ENCODE results near the gene GRK2. TPM values are rescaled to one million over a fixed set of nuclear protein-coding genes. Genes with fewer than 3 reads are reported as not detected.

The GRK2 gene
- total and polyA plus RNA-seq, 2 of the 8 experiments (the other 6 are each of a cell fraction or from before 2014, with no cell fraction given) = 47.3 to 49.7 TPM

DNA sequence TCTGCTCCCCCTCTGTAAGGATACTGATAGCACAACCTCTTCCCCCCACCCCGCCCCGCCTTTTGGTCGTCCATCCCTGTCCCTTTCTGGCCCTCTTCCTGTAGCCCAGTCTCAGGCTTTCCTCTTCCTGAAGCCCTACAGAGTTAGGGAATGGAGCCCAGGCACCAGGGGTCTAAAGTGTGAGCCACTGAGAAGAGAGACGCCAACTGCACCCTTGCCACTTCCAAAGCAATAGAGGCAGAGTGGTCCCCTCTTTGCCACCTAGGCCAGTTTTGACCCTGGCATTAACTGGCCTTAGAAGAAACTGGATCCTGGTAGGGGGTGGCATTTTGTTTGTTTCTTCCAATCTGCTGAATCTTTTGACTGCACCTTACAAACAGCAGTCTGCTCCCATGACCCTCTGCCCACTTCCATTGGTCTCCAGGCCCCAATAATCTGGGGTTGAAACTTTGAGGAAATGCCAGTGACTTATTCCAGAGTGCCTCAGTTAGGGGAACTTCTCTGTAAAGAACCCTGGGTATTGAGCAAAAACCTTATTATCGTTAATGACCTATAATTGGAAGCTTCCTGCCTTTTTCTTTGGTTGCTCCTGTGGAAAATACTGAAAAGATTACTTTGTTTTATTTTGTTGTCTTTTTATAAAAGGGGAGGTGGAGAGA is 9.7 kb upstream of the GRK2 start:
- Histone ChIP-seq H4K8ac (ENCODE audit: extremely low read depth, insufficient read depth, low read length) (no peak overlapping the region), H3K18ac (ENCODE audit: extremely low read depth, low read length) (no peak overlapping the region), H4K91ac (replicated peaks; ENCODE audit: insufficient read length, low read length) (no peak overlapping the region), H3K4me3 (ENCODE audit: extremely low read depth in 1 of 4, insufficient read depth in 2 of 4, low read depth in 3 of 4, low read length in 4 of 4) (no peak overlapping the region), H3K23me2 (ENCODE audit: low read depth, low read length) (no peaks in the 10 kb centered on the region; the same call in 1 of the 2 replicates), H3K23ac (ENCODE audit: insufficient read length) (no peak overlapping the region), H2BK12ac (ENCODE audit: low read depth, low read length) (no peak overlapping the region), H3K27ac (ENCODE audit: low read depth, low read length) (no peak overlapping the region), H2BK120ac (replicated peaks; ENCODE audit: low read depth, low read length) (no peak overlapping the region), H3K79me1 (ENCODE audit: low read depth, low read length) (peaks cover 2% of the 10 kb centered on the region; the same call in 1 of the 2 replicates), H3K56ac (replicated peaks; ENCODE audit: insufficient read length, low read depth, low read length) (no peak overlapping the region), H3K4me2 (ENCODE audit: insufficient read depth in 1 of 2, low read depth in 2 of 2, low read length in 2 of 2) (no peak overlapping the region), H3K36me3 (ENCODE audit: control insufficient read depth in 2 of 4, insufficient read depth in 4 of 4, low read length in 3 of 4) (peaks cover 37 to 53% (median 49%) of the 10 kb centered on the region in 4 experiments), H3K4ac (replicated peaks; ENCODE audit: insufficient read length, low read depth, low read length) (no peak overlapping the region), H4K20me1 (replicated peaks in 1 of 2; ENCODE audit: control insufficient read depth in 1 of 2, insufficient read depth in 2 of 2, low read length in 2 of 2) (peaks cover 0 to 10% of the 10 kb centered on the region in 2 experiments), H3K27me3 (replicated peaks in 1 of 4; ENCODE audit: control insufficient read depth in 3 of 4, extremely low read depth in 1 of 4, insufficient read depth in 3 of 4, low read length in 3 of 4) (no peaks in the 10 kb centered on the region; a peak in 1 of 7 replicates), H2BK5ac (ENCODE audit: low read depth, low read length) (no peak overlapping the region), H2AK5ac (ENCODE audit: low read depth, low read length) (no peak overlapping the region), H3K79me2 (ENCODE audit: control insufficient read depth in 1 of 2, insufficient read depth in 2 of 2, low read length in 2 of 2) (no peaks in the 10 kb centered on the region), H2BK15ac (ENCODE audit: low read length) (no peak overlapping the region), H2AFZ (ENCODE audit: low read length) (no peak overlapping the region), H3K14ac (ENCODE audit: insufficient read length) (no peak overlapping the region), H3K9me3 (ENCODE audit: insufficient read depth in 2 of 2, low read depth in 1 of 2, low read length in 1 of 2) (no peaks in the 10 kb centered on the region), H4K5ac (ENCODE audit: insufficient read length, low read depth, low read length) (no peak overlapping the region), H3K4me1 (replicated peaks in 1 of 4; ENCODE audit: control insufficient read depth in 3 of 4, insufficient read depth in 4 of 4, low read length in 3 of 4) (peaks cover 0 to 3% (median 1%) of the 10 kb centered on the region in 4 experiments; a peak in 3 of 7 replicates), H2BK20ac (ENCODE audit: low read length) (no peak overlapping the region), H3K9ac (replicated peaks in 1 of 4; ENCODE audit: extremely low read depth in 1 of 4, low read depth in 3 of 4, low read length in 3 of 4) (no peak overlapping the region)
- TF ChIP-seq EP300 (IDR thresholded peaks at IDR 0.05; ENCODE audit: borderline replicate concordance in 1 of 2, low read depth in 2 of 2, low read length in 2 of 2) (no peak), POLR2AphosphoS5 (IDR thresholded peaks at IDR 0.05; ENCODE audit: low read depth, low read length) (0 out of 2 replicates have a peak, but pooled peaks have one; percentile 25)
- DNase-seq (ENCODE audit: low read depth in 1 of 2, low spot score in 2 of 2) = no peak
- ChIA-PET CTCF (ENCODE audit: partially characterized antibody) (interaction anchor here (1.0 to 1.2 kb wide), 2 partner anchors 10 to 125 kb away, joined by 4 read pairs; no protein-coding TSS in a partner anchor), POLR2A (ENCODE audit: partially characterized antibody) (interaction anchor here (1.3 to 1.9 kb wide), 3 partner anchors 16 to 62 kb away, joined by 3 to 7 read pairs (median 3); no protein-coding TSS in a partner anchor)
- 72% methylated on average over 5 of the region's 5 CpGs; no CpG with 5 or more reads in 1 of the 2 experiments for WGBS, 2 experiments (ENCODE audit: extremely low coverage in 1 of 2, insufficient coverage in 1 of 2, insufficient read length in 1 of 2, insufficient replicate concordance in 2 of 2, low coverage in 1 of 2, low lambda C conversion rate in 2 of 2, missing lambda C conversion rate in 1 of 2)
- no peak for FAIRE-seq

Data from H1 (cell line).